GM10248 (cell line): Measurements from ENCODE around the gene KIF5A.

Experiments
- CTCF ChIA-PET: fragments of 300-600 bp; sonication (Branson Sonifier 250); formaldehyde crosslinking; extraction: SDS; loops from one replicate; lab custom pipeline; 2021; ENCODE audit warnings: antibody characterized with exemption; lab: Yijun Ruan, JAX
- POLR2A ChIA-PET: fragments of 350-650 bp; sonication (Branson Sonifier 250); formaldehyde crosslinking; extraction: SDS; loops from one replicate; lab custom pipeline; 2020; ENCODE audit warnings: antibody characterized with exemption; lab: Yijun Ruan, JAX
- DNase-seq: peaks from one replicate; pipeline ENCODE4 v3.0.0; 2012; ENCODE audit errors: extremely low spot score
- TF ChIP-seq, protein P1 (sequence below): IDR thresholded peaks from 2 replicates; pipeline ENCODE4 v1.5.1; 2012; ENCODE audit warnings: mild to moderate bottlenecking, low read depth; ENCODE audit errors: extremely low read depth, missing control alignments, control extremely low read depth

KIF5A gene

DNA sequence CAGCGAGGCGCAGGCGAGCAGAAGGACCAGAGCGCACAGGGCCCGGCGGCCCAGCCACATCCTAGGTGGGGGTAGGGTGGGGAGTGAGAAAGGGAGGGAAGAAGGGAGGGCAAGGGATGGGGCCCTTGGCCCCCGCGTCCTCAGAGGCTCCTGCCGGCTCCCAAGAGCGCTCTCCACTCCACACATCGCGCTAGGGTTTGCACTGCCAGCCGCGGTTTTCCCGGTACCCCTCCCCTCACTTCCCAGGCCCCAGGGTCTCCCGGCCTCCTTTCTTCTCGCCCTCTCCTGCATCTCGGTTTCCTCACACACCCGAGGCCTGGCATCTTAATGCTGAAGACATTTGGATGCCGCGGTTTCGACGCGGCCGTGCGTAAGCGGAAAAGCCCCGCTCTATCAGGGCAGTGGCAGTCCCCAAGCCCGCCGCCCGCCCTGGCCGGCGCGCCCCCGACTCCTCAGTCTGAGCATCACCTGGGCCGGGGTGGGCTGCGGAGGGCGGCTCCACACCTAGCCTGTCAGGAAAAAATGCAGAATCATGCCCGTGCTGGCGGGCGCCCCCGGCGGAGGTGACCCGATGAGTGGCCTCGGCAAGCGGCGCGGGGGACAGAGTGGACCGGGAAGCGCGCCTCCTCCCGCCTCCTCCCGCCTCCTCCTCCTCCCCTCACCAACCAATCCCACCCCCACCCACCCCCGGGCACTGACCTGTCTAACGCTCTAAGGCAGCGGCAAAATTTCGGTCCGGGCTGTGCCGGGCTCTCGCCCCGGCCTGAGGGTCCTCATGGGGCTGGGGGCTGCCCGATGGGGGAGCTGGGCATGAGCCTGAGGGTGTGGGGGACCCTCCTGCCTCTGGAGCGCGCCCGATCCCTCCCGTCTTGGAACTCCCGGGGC lies 82.5 kb downstream of the KIF5A start:
- POLR2A ChIA-PET, result no interaction called here
- TF ChIP-seq, protein P1, sequence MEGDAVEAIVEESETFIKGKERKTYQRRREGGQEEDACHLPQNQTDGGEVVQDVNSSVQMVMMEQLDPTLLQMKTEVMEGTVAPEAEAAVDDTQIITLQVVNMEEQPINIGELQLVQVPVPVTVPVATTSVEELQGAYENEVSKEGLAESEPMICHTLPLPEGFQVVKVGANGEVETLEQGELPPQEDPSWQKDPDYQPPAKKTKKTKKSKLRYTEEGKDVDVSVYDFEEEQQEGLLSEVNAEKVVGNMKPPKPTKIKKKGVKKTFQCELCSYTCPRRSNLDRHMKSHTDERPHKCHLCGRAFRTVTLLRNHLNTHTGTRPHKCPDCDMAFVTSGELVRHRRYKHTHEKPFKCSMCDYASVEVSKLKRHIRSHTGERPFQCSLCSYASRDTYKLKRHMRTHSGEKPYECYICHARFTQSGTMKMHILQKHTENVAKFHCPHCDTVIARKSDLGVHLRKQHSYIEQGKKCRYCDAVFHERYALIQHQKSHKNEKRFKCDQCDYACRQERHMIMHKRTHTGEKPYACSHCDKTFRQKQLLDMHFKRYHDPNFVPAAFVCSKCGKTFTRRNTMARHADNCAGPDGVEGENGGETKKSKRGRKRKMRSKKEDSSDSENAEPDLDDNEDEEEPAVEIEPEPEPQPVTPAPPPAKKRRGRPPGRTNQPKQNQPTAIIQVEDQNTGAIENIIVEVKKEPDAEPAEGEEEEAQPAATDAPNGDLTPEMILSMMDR, result peak; percentile 14
- peak; percentile 28 for DNase-seq
- CTCF ChIA-PET, result interaction anchor here (0.7 to 5.9 kb wide), 28 partner anchors 8 to 233 kb away, joined by 3 to 71 read pairs (median 5); partner anchors contain the start of genes ARHGAP9, ARHGEF25, OS9 and PIP4K2C

GRCh38 chr12:57632958-57633840 lies 83.4 kb downstream of the KIF5A start, which contains the start of gene B4GALNT1:
Gene B4GALNT1 (minus strand): TSS chr12:57633201. CDS start chr12:57632132, 1,069 bp downstream.
- POLR2A ChIA-PET, result no interaction called here
- peak; percentile 85 for DNase-seq
- TF ChIP-seq, protein P1, result peak; percentile 86
- CTCF ChIA-PET, result interaction anchor here (0.7 to 5.9 kb wide), 31 partner anchors 9 to 232 kb away, joined by 3 to 71 read pairs (median 4); partner anchors contain the start of genes ARHGAP9, ARHGEF25, OS9 and PIP4K2C
